COLO668 (cell line): ENCODE data around the gene WDR75.
"Not testable (repeated sequence)": the region's sequence is repeated elsewhere in the genome, so short reads cannot be mapped to it uniquely, and the experiment has no call there.

Experiments
- DNase-seq: peaks from one replicate; lab custom pipeline; 2025; ENCODE audit not compliant: unreplicated experiment; lab: John Stamatoyannopoulos, UW

Gene WDR75

DNA sequence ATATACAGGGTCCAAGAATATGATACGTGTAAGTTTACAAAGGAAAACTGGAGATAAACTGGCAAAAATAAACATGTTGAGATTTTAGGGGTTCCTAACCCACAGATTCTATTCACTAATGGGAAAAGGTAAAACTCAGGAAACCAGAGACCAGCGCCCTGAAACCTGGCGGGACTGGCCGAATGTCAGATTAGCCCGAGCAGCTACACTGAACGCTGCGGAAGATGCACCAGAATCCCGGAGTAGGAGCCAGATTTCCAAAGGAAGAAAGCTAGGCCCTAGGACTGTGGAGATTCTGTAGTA lies 679 bp upstream of the WDR75 start:
- no peak for DNase-seq

DNA sequence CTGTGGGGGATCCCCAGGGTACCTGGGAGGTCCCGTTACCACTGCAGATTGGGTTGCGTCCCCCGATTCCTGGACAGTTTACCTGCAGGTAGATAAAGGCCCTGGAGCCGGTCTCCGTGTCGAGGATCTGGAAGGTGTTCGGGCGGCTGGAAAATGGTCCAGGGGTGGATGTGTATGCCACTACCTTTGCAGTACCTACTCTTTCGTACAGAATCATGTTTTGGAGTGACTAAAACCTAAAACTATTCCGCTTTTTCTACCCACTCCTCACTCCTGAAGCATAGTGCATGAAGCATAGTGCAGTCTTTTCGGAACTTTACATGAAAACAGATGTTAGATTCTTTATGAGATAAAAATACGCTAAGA lies 418 bp downstream of the WDR75 start:
- DNase-seq: no peak

DNA sequence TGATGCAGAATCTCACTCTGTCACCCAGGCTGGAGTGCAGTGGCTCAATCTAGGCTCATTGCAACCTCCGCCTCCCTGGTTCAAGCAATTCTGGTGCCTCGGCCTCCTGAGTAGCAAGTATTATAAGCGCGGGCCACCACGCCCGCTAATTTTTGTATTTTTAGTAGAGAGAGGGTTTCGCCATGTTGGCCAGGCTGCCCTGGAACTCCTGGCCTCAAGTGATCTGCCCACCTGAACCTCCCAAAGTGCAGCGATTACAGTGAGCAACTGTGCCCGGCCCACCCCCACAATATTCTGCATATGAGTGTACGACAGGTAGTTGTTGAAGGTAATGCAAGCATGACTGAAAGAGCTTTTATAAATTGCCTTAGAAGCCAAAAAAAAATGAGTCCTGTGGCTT lies 1.2 kb downstream of the WDR75 start:
- no peak for DNase-seq

DNA sequence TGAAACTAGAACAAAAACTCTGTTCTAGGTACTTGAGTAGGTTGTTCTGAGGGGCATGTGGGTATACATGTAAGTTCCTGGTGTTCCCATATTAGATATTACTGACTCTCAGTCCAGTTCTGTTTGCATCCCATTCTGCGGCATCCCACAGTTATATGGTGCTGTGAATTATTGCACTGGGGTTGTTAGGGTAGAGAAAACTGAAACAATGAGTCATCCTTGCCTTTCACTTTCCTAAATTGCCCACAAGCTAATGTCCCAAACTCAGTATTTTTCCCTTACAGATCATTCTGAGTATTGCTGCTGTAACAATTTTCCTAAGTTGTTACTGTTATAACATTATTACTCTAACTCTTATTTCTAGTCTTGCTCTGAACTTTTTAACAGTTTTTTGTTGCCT lies 3.0 kb downstream of the WDR75 start:
- DNase-seq: no peak

DNA sequence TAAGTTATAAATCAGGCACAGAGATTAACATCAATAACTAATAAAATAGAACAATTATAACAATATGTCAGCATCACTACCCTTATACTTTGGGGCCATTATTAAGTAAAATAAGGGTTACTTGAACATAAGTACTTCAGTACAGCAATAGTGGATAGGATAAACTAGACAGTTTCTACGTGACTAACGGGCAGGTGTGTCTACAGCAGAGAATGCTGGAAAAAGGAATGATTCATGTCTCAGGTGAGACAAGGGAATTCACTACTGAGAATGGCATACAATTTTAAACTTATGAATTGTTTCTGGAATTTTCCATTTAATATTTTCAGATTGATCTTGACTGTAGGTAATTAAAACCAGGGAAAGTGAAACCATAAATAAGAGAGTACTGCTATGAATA lies 5.5 kb downstream of the WDR75 start:
- DNase-seq: no peak

DNA sequence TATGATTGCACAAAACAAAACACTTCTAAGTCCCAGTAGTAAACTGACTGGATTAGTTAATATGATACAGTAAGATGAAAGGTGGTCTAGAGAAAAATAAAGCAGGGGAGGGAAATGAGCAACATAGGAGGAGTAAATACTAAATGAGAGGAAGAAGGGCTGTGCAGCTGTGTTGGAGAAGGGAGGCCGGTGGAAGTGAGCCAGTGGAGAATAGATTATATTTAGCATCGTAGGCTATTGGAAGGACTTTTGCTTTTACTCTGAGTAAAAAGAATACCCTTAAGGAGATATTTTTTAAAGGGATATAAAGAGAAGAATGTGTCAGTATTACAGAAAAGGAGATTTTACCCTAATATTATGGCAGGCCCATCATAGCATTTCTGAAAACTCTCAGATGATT lies 12.7 kb downstream of the WDR75 start:
- no peak for DNase-seq

DNA sequence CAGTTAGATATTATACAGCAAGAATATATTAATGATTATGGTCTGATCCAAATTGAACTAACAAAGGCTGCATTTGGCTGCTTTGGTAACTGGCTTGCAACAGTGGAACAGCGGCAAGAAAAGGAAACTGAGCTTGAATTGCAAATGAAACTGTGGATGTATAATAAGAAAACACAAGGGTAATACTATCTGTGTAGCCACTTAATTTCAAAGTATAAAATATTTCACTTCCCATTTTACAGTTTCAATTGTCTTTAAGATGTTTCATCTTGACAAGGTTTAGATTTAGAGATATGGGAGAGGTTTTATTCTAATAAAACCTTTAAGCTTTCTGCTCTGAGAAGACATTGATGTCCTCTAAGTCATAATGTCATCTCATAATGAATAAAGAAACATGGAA lies 23.8 kb downstream of the WDR75 start:
- DNase-seq: no peak

DNA sequence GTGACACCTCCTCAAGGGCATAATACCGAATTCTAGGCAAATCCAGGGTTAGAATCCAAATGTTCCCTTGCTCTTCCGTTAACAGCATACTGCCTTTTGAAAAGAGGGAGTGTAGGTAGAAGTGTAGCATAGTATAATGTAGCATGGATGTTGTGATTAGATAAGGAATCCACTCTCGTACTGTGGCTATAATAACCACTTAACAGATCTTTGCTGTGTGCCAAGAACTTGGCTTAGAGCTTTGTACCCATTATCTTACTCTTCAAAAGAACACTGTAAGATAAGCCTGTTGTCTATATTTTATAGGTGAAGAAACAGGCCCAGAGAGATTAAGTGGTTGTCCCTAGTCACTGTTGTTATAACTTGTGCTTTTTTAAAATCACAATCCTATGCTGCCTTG lies 24.2 kb downstream of the WDR75 start:
- no peak for DNase-seq

DNA sequence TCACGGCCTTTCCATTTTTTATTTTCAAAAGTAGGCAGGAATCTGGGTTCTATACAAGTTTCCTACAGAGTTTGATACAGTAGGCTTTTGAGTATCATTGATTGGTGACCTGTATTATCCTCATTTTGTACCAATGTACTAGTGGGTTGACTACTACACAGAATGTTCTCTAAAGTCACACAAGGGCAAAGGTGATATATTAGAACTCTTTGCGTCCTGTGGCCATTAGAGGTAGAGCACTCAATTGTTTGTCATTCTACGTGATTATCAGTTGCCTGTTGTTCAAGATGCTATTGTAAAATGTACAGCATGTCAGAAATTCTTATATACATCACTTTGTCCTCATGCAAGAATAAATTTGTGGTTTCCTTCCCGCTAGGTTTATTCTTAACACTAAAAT lies 24.8 kb downstream of the WDR75 start:
- DNase-seq: no peak

DNA sequence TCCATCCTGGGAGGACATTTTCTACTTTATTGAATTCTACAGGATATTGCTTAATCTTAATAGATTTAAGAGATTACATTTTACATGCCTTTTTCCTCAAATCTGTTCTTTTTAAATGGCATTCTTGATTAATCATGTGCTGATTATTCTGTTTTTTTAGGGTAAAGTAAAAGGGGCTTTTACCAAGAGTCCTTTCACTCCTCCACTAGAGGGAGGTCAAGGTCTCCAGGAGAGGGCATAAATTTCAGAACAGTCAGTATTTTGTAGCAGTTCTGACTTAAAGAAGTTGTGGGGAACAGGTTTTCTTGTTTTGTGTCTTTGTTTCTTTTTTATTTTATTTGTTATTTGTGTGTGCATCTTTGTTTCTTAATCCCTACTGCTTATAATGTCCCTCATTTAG lies 25.4 kb downstream of the WDR75 start:
- no peak for DNase-seq

DNA sequence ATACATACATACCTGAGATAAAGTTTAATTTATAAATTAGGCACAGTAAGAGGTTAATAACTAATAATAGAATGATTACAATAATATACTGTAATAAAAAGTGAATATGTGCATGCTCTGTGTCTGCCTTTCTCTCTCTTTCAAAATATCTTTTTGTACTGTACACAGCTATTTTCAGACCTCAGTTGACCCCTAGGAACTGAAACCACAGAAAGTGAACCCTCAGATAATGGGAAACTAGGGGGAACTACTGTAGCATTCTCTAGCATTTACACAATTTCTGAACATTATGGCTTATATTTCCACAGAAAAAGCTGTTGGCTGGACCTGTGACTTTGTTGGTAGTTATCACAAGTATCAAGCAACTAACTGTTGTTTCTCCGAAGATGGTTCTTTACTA lies 25.9 kb downstream of the WDR75 start:
- no peak for DNase-seq

DNA sequence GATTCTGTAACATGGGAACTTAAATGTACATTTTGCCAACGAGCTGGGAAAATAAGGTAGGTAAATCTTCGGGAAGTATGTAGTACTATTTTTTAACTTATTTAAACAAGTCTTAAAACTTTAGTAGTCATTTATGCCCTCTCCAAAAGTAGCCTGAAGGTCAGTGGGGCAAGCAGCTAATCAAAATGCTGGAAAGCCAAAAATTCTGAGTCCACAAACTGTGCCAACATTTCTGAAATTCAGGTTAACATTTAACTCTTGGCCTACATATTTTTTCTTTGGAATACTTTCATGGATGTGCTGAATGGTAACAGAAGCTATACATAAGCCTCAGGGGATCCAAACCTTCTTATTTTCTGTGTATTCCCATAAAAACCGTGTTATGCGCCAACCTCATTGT lies 26.3 kb downstream of the WDR75 start:
- no peak for DNase-seq

DNA sequence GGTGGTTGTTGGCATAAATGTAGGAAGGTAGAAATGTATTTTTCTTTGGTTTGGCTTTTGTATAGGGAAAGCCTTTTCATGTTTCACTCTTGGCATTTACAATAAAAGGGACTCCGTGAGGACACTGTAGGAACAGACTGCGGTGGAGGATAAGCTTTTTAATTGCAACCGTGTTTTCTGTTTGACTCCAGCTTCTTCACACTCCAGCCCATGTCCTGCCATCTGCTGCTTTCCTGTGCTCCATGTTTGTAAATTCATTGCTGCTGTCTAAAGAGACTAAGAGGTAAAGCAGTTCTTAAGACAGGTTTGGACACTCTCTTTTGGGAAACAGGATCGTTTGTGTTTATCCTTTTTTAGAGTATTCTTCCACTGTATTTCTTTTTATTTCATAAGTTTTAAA lies 33.3 kb downstream of the WDR75 start:
- DNase-seq: no peak

DNA sequence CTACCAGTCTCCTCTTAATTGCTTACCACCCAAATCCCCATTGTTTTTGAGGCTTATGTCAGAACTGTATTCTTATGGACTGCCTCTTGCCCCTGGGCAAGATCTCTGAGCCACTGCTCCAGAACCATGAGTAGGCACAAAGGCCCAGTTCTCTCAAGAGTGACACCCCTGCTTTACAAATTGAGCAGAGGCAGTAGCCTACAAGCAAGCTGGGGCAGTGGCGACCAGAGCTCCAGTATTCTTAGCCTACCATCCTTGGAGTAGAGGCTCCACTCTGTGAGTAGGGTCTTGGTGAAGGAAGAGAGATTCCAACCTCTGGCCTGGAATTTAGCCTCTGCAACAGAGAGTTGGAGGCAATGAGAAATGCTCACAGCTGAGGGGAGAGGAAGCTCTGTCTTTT lies 36.5 kb downstream of the WDR75 start:
- DNase-seq: no peak

DNA sequence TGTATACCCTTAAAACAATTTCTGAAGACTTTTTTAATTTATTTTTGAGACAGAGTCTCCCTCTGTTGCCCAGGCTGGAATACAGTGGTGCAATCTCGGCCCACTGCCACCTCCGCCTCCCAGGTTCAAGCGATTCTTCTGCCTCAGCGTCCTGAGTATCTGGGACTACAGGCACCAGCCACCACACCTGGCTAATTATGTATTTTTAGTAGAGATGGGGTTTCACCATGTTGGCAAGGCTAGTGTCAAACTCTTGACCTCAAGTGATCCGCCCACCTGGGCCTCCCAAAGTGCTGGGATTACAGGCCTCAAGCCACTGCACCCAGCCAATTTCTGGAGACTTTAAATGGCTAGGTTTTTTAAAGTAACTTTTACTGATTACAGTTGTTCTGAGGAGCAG lies 37.0 kb downstream of the WDR75 start:
- not testable (repeated sequence) for DNase-seq

DNA sequence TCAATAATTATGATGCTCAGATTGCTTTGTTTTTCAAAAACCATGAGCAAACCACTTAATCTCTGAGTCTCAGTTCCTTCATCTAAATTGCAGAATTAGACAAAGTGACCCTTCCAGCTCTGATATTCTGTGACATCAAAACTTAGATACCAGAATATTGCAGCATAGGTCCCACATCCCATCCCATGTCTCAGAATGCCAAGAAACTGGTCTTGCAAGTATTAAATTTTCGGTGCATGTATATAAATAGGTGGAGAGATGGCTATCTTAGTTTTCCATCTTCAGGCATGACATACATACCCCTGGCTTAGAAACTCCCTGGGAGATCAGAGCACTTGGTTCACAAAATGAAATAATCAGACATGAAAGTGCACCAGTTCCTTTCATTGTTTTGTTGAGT lies 39.8 kb downstream of the WDR75 start:
- no peak for DNase-seq

DNA sequence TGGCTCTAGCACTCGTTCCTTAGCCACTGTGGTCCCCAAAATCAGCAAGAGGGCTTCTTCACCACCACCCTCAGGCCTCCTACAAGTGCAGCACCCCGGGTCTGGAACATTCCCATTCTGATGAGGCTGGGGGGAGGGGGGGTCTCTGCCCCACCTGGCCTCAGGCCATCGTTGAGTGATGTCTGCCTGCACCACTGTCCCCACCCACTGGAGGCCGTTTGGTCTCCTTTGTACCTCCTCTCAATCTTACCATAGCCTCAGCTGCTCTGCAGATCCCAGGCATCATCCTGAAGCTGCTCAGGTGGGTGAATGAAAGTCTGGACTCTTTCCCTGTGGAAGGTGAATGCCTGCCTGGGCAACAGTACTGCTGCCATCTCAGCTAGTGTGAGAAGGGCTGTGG lies 42.3 kb downstream of the WDR75 start:
- DNase-seq: no peak

DNA sequence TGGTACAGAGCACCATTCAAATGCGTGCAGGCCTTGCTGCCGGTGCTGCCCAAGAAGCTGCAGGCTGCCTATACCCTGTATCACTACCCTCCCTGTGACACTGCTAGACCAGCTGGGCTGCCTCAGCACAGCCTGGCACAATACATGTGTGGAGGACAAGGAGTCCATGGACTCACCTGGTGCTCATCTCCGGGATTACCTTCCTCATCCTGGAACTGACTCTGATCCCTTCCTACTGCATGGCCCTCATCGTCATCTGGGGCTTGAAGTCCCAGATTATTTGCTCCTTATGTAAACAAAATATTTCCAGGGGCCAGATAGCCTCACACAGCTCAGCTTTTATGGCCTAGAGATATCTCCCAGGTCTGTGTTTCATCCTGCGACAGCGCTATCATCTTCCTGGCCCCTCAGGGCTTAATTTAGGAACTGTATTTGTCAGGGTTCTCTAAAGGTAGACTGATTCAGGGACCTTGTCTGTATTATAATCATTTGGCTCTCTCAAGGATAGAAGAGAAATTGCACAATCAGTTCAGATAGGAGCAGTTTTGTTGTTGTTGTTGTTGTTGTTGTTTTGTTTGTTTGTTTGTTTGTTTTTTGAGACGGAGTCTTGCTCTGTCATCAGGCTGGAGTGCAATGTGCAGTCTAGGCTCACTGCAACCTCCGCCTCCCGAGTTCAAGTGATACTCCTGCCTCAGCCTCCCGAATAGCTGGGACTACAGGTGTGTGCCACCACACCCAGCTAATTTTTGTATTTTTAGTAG lies 42.9 kb downstream of the WDR75 start:
- DNase-seq: no peak

DNA sequence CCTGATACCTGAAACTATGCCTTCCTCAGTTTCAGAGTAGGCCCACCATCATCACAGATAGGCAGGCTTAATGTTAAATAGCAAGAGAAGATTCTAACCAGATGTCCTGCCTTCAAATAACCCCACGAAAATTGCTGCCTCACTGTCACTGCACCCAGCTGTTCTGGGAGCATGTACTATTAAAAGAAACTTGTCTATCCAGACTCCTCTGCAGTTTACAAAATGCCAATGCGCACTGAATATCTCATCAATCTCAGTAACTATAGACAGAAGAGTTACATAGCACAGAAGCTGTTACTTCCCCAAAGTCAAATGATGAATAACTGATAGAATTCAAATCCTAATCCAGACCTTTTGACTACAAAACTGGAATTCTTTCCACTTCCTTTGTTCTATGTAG lies 43.9 kb downstream of the WDR75 start:
- DNase-seq: no peak

DNA sequence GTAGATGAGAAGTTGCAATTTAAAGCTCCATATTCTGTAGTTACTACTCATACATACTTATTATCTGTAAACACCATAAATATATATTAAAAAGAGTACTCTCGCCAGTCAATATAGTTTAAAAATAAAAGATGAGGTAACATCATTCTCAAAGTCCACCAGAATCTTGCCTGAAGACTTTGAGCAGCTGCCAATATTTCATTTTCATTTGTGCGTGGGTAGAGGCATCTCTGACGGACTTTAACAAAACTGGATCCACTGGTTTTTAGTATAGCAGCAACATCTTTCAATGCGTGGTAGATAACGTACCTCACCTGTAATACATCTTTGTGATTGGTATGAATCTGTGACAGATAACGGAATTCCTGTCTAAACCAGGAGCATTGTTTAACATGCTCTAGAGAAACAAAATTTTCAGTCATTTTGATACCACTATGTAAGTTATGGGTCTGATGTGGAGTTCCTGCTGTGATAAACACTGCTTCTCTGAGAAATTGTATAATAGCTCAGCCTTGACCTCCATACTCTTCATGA lies 45.0 kb downstream of the WDR75 start:
- no peak for DNase-seq

DNA sequence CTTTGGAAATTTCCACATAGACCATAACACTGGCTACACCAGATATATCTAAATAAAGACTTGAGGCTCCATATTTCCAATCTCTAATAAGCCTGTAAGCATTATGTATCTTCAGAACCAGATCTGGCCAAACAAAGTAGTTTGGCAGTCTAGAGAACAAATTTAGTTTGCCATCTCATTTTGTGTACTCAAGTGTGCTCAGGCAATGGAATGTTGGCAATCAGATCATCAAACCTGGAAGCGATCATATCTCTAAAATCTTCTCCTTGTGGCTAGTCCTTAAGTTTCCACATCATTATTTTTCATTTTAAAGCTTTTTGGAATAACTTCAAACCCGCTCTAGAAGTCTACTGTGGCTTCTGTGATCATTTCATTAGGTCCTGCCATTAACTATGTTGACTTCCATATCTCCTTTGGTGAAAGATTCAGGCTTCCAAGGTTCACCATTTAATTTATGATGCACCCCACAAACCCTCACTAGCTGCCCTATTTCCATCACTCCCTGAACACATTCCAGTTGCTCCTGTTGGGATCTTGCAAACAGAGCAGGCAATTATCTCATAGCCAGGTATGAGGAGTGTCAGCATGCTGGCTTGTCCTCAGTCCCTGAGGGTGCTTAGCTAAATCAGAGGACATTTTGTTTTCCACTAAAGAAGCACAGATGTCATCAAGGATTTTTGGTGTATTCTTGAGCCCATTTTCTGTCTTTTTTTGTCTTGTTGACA lies 46.2 kb downstream of the WDR75 start:
- DNase-seq: no peak

DNA sequence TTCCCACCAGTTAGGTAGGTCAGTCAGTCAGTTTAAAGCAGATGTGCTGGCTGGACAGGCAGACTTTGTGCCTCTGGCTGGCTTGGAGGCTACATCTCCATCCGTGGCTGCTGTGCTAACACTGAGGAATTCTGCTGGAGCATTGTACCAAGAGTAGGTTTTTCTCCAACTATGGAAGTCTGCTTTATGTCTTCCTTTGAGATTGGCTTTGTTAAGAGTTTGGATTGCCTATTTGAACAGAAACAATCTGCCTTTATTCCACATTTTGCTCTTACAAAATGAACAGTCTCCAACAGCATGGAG lies 46.7 kb downstream of the WDR75 start:
- DNase-seq: no peak

DNA sequence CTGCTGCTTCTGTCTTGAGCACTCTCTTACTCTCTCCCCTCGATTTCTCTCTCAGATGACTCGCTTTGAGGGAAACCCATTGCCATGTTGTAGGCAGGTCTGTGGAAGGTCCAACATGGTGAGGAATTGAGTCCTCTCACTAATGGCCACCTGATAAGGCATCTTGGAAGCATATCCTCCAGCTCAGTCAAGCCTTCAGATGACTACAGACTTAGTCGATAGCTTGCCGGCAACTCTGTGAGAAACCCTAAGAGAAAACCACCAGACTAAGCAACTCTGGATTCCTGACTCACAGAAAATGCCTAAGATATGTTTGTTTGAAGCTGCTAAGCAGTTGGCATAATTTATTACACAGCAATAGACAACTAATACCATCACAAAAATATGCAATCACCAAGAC lies 51.2 kb downstream of the WDR75 start:
- DNase-seq: no peak
